HG03064 (cell line): ENCODE results near the gene FAM43A.

Experiments used
- ATAC-seq: cut with Tn5 transposase; IDR thresholded peaks from one replicate; pipeline ENCODE4 v1.9.1; 2021; ENCODE audit warnings: low read depth; ENCODE audit not compliant: unreplicated experiment

FAM43A gene

GRCh38 chr3:194736896-194737600 is 51.4 kb downstream of the FAM43A start:
- no peak for ATAC-seq
